GM19035 (cell line): ENCODE results near the gene AGPAT2.
"Not testable (repeated sequence)": the region's sequence is repeated elsewhere in the genome, so short reads cannot be mapped to it uniquely, and the experiment has no call there.

Experiments
- ATAC-seq: cut with Tn5 transposase; IDR thresholded peaks from one replicate; pipeline ENCODE4 v1.9.1; 2021; ENCODE audit not compliant: unreplicated experiment

Gene AGPAT2

GRCh38 chr9:136650021-136650420 lies 37.2 kb downstream of the AGPAT2 start:
- no peak for ATAC-seq

- ATAC-seq = no peak
Measured at GRCh38 chr9:136648751-136649150, 38.5 kb downstream of the AGPAT2 start.

DNA sequence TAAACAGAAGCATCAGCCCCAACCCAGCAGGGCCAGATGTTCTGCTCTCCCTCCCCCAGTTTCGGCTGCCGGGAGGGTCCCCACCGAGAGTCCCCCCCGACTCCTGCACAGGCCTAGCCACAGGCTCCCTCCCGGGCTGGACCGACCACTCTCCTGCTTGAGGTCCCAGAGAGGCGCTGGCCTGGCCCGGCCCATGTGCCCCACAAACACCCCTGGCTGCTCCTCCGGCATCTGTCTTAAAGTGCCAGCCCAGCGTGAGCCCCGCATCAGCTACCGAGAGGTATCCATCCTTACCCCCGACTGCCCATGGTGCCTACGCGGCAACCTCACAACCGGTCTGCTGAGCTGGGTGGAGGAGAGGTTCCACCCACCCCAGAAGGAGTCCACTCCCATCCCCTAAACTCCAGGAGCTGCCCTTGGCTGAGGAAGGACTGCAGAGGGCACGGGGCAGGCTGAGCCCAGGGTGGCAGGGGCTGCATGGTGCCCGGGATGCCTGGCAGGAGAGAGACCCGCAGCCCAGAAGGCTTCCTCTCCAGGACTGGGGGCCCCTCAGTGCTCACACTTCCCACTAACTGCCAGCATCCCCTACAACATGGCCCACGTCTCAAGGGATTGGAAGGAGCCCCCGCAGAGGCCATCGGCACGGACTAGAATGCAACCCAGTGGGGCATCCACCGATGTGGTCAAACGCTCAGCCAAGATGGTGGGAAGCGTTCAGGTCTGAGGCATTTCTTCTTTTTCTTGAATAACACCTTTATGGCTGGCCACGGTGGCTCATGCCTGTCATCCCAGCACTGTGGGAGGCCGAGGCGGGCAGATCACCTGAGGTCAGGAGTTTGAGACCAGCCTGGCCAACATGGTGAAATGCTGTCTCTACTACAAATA lies 40.2 kb downstream of the AGPAT2 start:
- ATAC-seq = no peak

- ATAC-seq = no peak
Measured at GRCh38 chr9:136645903-136646754, 41.1 kb downstream of the AGPAT2 start.

GRCh38 chr9:136645352-136645902 lies 41.8 kb downstream of the AGPAT2 start:
- ATAC-seq = no peak

DNA sequence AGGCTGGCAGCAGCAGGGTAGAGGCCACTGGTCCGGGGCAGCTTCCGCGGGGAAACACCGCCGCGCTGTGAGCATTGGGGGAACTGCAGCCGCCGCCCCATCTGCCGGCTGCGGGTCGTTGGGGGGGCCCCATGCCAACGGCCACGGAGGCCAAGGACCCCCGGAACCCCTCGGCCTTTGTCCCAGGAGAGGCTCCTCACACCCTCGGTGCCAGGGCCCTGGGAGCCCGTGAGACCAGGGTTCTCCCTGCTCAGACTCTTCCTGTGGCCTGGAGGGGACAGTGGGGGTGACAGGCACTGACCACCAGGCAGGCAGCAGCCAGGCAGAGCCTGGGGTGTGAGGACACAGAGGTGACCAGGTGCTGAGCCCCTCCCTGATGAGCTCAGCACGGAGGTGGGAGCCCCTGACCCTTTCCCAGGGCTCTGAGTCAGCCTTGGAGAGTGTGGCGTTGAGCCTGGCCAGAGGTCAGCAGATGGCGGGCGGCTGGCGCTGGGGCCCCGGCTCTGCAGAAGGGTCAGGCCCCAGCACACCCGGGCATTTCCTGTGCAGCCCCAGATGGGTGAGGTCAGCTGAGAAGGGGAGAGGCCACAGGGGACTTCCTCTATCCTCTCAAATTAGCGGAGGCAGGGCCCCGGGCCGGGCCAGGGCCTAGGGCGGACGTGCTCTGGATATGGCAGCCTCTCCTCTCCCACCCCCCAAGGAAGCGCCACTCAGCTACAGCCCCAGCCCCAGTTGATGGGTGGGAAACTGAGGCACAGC lies 42.5 kb downstream of the AGPAT2 start:
- no peak for ATAC-seq

DNA sequence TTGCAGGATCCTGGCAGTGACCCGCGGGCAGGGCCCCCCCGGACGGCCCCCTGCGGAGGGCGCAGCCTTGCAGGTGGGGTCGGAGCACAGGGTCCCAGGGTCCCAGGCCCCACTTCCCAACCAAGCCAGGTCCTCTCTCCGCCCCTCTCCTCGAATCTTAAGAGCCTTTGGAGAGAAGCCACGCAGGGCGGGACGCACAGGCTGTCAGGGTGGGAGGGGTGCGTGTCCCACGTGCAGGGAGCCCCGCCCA lies 43.0 kb downstream of the AGPAT2 start:
- ATAC-seq = no peak

DNA sequence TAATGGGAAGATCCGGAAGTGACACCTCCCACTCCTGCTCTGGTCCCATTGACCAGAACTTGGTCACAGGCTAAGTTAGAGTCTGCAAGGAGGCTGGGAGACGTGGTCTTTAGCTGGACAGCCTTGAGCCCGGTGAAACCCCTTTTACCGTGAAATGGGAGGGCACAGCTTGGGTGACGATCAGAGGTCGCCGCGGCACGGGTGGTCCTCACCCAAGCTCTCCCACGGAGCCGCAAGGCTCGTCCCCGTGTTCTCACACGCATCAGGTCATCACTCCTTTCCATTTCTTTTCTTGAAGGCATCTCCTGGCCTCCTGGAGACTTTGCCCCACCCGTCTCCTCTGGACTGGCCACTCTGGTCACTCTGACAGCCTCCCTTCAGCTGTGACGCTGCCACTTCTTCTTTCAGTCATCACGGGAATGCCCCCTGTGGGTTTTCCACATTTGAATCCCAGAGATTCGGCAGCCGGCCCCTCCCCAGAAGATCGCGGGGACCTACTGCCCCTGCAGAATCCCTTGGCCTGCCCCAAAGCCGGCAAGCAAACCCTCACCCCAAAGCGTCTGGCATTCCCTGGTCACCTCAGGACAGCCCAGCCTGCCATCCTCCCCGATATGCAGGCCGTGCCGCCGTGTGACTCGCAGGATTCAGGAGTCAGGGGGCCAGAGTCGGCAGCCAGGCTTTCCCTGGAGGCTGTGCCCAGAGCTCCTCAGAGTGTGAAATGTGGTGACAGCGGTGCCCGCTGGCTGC lies 43.5 kb downstream of the AGPAT2 start:
- no peak for ATAC-seq

GRCh38 chr9:136642439-136642921 lies 44.8 kb downstream of the AGPAT2 start:
- no peak for ATAC-seq

- no peak for ATAC-seq
Measured at GRCh38 chr9:136640171-136641111, 46.8 kb downstream of the AGPAT2 start.

DNA sequence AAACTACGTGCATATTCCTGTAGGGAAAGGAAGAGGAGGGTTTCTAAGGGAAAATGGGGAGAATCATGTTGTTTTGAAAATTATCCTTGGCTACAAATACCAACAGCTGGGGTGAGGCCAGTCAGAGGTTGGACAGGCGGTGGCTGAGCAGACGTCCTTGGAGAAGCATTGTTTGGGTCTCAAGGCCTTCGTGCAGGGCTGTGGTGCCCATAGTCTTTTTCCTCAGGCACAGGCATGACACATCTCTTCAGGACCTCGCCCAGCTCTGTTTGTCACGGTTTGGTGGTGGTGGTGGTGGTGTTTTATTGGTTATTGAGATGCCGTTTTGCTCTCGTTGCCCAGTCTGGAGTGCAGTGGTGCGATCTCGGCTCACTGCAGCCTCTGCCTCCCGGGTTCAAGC lies 52.4 kb downstream of the AGPAT2 start:
- ATAC-seq = no peak

- not testable (repeated sequence) for ATAC-seq
Measured at GRCh38 chr9:136632491-136633106, 54.7 kb downstream of the AGPAT2 start.

DNA sequence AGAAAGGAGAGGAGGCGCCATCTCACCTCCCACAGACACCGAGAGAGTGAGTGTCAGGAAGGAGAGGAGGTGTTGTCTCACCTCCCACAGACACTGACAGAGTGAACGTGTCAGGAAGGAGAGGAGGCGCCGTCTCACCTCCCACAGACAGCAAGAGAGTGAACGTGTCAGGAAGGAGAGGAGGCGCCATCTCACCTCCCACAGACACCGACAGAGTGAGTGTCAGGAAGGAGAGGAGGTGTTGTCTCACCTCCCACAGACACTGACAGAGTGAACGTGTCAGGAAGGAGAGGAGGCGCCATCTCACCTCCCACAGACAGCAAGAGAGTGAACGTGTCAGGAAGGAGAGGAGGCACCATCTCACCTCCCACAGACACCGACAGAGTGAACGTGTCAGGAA lies 55.2 kb downstream of the AGPAT2 start:
- ATAC-seq = not testable (repeated sequence)

DNA sequence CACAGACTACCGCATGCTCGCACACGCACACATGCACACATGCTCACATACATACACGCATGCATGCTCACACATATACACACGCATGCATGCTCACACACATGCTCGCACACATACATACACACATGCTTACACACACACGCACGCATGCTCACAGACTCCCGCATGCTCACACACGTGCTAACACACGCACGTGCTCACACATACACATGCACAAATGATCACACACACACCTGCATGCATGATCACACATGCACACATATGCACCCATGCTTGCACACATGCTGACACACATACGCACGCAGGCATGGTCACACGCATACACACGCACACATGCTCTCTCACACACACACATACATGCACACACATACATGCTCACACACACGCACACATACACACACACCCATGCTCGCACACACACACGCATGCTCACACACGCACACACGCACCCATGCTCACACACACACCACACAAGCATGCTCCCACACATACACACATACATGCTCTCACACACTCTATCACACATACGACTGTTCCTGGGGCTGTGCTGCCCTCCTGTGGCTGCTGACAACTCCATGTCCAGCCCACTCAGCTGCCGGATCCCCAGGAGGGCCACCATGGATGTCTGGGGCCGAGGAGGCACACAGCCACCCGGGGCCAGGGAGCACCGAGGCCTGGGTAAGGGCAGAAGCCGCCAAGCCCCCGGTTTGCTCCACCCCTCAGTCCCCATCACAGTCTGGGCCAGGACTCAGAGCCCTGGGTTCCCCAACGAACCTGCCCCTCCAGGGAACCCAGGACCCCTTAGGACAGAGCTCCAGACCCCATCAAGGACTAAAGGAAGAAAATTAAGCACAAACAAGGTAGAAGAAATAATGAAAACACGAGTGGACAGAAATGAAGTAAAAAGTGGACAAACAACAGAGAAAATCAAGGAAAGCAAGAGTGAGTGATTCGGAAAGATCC lies 55.9 kb downstream of the AGPAT2 start:
- no peak for ATAC-seq

DNA sequence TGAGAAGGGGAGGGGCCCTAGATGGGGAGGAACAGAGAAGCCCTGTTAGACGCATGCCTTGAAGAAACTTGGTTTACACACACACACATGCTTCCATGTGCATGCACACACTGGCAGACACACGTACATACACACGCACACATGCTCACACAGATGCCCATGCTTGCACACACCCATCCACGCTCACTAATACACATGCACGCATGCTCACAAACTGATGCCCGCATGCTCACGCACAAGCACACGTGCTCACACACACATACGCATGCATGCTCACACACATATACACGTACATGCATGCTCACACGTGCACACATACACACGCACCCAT lies 56.6 kb downstream of the AGPAT2 start:
- ATAC-seq = no peak

DNA sequence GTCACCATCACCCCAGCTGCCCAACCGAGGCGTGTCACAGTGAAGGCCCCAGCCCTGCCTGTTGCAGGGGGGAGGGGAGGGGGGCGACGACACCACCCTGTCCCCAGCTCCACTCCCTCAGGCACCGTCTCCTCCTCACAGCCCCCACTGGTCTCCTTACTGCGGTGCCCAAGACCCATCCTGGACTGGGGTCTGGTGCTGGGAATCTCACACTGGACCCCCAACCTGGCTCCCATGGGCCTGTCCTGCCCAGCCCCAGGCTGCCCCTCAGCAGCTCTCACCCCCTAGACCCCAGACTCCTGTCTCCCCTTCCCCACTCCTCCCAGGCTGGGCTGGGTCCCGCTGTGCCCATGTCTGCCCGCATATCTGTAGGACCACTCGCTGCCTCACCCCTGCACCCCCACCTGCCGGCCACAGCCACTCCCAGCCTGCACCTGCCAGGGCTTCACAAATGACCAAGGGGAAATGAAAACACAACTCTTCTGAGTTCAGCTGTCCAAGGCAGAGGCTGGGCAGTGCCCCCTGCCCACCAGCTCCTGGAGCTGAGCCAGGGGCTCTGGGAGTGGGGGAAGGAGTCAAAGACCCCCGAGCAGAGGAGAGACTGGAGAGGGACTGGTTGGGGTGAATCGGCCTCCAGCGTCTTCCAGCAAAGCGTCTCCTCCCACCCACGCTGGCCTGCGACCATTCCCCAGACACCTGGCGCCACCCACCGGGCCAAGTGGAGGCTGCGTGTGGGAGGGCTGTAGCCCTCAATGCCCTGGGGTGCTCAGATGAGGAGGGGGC lies 57.2 kb downstream of the AGPAT2 start:
- ATAC-seq = no peak
